ENCODE results near the gene DISC1. TPM values are rescaled to one million over a fixed set of nuclear protein-coding genes. Genes with fewer than 3 reads are reported as not detected.
"Not testable (repeated sequence)": the region's sequence is repeated elsewhere in the genome, so short reads cannot be mapped to it uniquely, and the experiment has no call there.

DISC1 gene
- total RNA-seq, 3 donors from 2014 or later, result 12.1 to 18.9 (median 12.4) TPM

GRCh38 chr1:231896806-231897205 lies 270.2 kb downstream of the DISC1 start:
- no peak for TF ChIP-seq POLR2AphosphoS5 (IDR thresholded peaks at IDR 0.05)
- no peak for TF ChIP-seq CTCF (IDR thresholded peaks at IDR 0.05)
- no peak for TF ChIP-seq POLR2A (IDR thresholded peaks at IDR 0.05)
- Histone ChIP-seq H3K9me3 (peaks cover 0 to 7% of the 10 kb centered on the region in 2 donors), H3K36me3 (no peaks in the 10 kb centered on the region), H3K4me1 (no peaks in the 10 kb centered on the region), H3K4me3 (no peak overlapping the region), H3K27ac (no peak overlapping the region), H3K27me3 (no peaks in the 10 kb centered on the region)
- intact Hi-C loops (cut with DNase I; ENCODE audit: low total_unique reads), result no loop called here
- DNase-seq (ENCODE audit: low spot score in 2 of 2), result no peak

GRCh38 chr1:231899046-231899445 lies 272.5 kb downstream of the DISC1 start:
- no peak overlapping the region for H3K27ac ChIP-seq
- no peaks in the 10 kb centered on the region for H3K27me3 ChIP-seq
- no peaks in the 10 kb centered on the region for H3K9me3 ChIP-seq
- TF ChIP-seq CTCF (IDR thresholded peaks at IDR 0.05) (no peak), POLR2AphosphoS5 (IDR thresholded peaks at IDR 0.05) (no peak), POLR2A (IDR thresholded peaks at IDR 0.05) (no peak)
- intact Hi-C loops (cut with DNase I; ENCODE audit: low total_unique reads), result no loop called here
- DNase-seq (ENCODE audit: low spot score in 2 of 2), result no peak
- no peaks in the 10 kb centered on the region for H3K4me1 ChIP-seq
- H3K36me3 ChIP-seq, result no peaks in the 10 kb centered on the region
- no peak overlapping the region for H3K4me3 ChIP-seq

GRCh38 chr1:231899713-231900435 lies 273.3 kb downstream of the DISC1 start:
- DNase-seq (ENCODE audit: low spot score in 2 of 2), result no peak
- H3K36me3 ChIP-seq, result no peaks in the 10 kb centered on the region
- no peak overlapping the region for H3K27ac ChIP-seq
- no peak overlapping the region for H3K4me3 ChIP-seq
- H3K4me1 ChIP-seq, result no peaks in the 10 kb centered on the region
- intact Hi-C loops (cut with DNase I; ENCODE audit: low total_unique reads), result no loop called here
- TF ChIP-seq CTCF (IDR thresholded peaks at IDR 0.05) (no peak), POLR2AphosphoS5 (IDR thresholded peaks at IDR 0.05) (no peak), POLR2A (IDR thresholded peaks at IDR 0.05) (no peak)
- H3K9me3 ChIP-seq, result no peaks in the 10 kb centered on the region
- no peaks in the 10 kb centered on the region for H3K27me3 ChIP-seq

- Histone ChIP-seq H3K4me1 (no peaks in the 10 kb centered on the region), H3K4me3 (no peak overlapping the region), H3K36me3 (no peaks in the 10 kb centered on the region), H3K27ac (no peak overlapping the region), H3K27me3 (no peaks in the 10 kb centered on the region), H3K9me3 (no peaks in the 10 kb centered on the region)
- no peak for TF ChIP-seq POLR2A (IDR thresholded peaks at IDR 0.05)
- no peak for TF ChIP-seq POLR2AphosphoS5 (IDR thresholded peaks at IDR 0.05)
- intact Hi-C loops (cut with DNase I; ENCODE audit: low total_unique reads), result no loop called here
- no peak for DNase-seq (ENCODE audit: low spot score in 2 of 2)
These were observed 277.0 kb downstream of the DISC1 start for GRCh38 chr1:231903586-231904081.

- H3K4me3 ChIP-seq; DNase-seq (ENCODE audit: low spot score in 2 of 2); H3K9me3 ChIP-seq; H3K27me3 ChIP-seq; H3K27ac ChIP-seq; intact Hi-C loops (cut with DNase I; ENCODE audit: low total_unique reads); H3K36me3 ChIP-seq; H3K4me1 ChIP-seq: not testable (repeated sequence)
These were observed 280.7 kb downstream of the DISC1 start for GRCh38 chr1:231907310-231907709.

- no peaks in the 10 kb centered on the region for H3K36me3 ChIP-seq
- no peaks in the 10 kb centered on the region for H3K4me1 ChIP-seq
- no peak for TF ChIP-seq CTCF (IDR thresholded peaks at IDR 0.05)
- TF ChIP-seq POLR2A (IDR thresholded peaks at IDR 0.05), result no peak
- TF ChIP-seq POLR2AphosphoS5 (IDR thresholded peaks at IDR 0.05), result no peak
- no peak overlapping the region for H3K4me3 ChIP-seq
- H3K9me3 ChIP-seq, result no peaks in the 10 kb centered on the region
- DNase-seq (ENCODE audit: low spot score in 2 of 2), result no peak
- no peaks in the 10 kb centered on the region for H3K27me3 ChIP-seq
- no peak overlapping the region for H3K27ac ChIP-seq
- intact Hi-C loops (cut with DNase I; ENCODE audit: low total_unique reads), result no loop called here
These were observed 286.9 kb downstream of the DISC1 start for GRCh38 chr1:231913493-231913892.
